GM12891 (cell line): ENCODE results near the gene HSF5.

Source experiments
- POLR2A ChIP-seq: IDR thresholded peaks from 2 replicates; pipeline ENCODE4 v1.6.1; 2011; ENCODE audit warnings: low read depth, low read length, control low read depth
- TAF1 ChIP-seq: IDR thresholded peaks from 2 replicates; pipeline ENCODE4 v1.6.1; 2011; ENCODE audit warnings: low read depth, low read length, control low read depth

DNA sequence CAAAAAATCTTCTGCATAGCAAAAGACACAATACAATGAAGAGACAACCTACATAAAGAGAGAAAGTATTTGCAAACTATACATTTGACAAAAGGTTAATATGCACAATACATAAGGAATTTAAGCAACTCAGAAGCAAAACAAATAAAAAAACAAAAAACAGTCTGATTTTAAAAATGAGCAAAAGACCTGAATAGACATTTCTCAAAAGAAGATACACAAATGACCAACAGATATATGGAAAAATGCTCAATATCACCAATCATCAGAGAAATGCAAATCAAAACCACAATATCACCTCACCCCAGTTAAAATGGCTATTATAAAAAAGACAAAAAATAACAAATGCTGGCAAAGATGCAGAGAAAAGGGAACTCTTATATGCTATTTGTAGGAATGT, 32.7 kb downstream of the HSF5 start:
- no peak for TF ChIP-seq TAF1
- TF ChIP-seq POLR2A: no peak
